IPS-NIHi7 (cell line): ENCODE results near the gene PITPNM2.
"Not testable (repeated sequence)": the region's sequence is repeated elsewhere in the genome, so short reads cannot be mapped to it uniquely, and the experiment has no call there.

Source experiments
- DNase-seq: peaks from one replicate; pipeline ENCODE4 v3.0.0; 2012; ENCODE audit warnings: mixed read lengths; ENCODE audit errors: extremely low spot score

Gene PITPNM2

DNA sequence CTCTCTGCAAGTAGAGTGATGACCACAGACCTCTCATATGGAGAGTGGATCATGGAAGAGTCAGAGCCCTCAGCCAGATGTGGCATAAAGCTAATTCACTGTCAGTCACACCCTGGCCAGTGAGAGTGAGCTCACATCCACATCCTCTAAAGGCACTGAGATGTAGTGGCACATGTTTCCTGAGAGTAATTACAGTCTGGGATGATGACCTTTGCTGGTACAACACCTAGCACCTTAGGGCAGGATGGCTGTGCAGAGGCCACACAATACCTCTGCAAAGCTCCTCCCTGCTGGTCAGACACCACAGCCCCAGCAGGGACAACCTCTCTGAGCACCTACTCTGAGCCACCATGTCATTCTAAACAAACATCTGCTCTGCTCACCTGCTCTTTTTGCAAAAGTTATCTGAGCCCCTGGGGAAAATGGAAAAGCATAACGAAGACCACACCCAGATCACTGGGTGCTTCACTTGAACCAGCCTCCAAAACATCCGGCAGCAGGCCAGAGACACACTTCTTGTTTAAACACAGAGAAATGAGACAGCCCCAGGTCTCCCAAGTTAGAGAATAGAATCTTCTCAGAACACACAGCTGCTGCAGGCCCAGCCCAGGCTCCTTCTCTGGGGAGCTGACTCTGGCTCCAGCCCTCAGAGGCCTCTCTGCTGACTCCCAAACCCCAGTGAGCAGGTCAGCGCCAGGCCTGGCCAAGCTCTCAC is 30.3 kb downstream of the PITPNM2 start:
- DNase-seq, result no peak

- DNase-seq, result no peak
These were observed 31.1 kb downstream of the PITPNM2 start for GRCh38 chr12:123119808-123120207.

- DNase-seq, result no peak
These were observed 32.4 kb downstream of the PITPNM2 start for GRCh38 chr12:123118497-123118896.

DNA sequence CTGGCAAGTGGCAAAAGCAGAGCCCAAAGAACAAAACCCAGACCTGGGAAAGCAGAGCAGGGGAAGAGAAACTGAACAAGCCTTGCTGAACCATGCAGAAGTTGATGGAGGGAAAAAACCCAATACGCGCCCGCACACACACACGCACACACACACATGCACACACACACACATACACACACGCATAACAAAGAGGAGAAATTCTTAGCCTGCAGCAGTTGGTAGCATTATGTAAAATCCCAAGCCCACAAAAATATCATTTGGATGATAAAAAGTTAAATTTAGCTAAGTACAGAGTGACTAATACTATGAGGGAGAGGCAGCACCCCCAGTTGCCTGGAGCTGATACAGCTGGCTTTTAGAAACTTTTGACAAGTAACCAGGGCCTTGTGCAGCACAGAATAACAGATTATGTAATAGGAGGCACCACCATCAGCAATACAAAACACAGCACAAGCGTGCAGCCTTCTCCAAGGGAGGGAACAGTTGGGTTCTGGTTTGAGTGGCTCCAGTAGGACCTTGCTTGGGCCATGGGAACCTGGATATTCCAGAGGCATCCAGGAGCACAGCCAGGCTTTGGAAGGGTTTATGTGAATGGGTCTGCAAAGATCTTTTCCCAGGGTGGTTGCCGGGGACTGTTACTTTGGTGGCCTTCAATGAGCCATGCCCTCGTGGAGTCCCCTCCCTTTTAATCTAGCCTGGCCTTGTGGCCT is 35.3 kb downstream of the PITPNM2 start:
- DNase-seq, result no peak

GRCh38 chr12:123114304-123115083 is 36.4 kb downstream of the PITPNM2 start:
- no peak for DNase-seq

GRCh38 chr12:123113026-123113425 is 37.9 kb downstream of the PITPNM2 start:
- DNase-seq, result no peak

GRCh38 chr12:123111498-123112165 is 39.3 kb downstream of the PITPNM2 start:
- no peak for DNase-seq

- DNase-seq, result no peak
These were observed 41.5 kb downstream of the PITPNM2 start for GRCh38 chr12:123109319-123109772.

GRCh38 chr12:123108682-123109066 is 42.2 kb downstream of the PITPNM2 start:
- DNase-seq, result no peak

- no peak for DNase-seq
These were observed 42.8 kb downstream of the PITPNM2 start for GRCh38 chr12:123107926-123108681.

DNA sequence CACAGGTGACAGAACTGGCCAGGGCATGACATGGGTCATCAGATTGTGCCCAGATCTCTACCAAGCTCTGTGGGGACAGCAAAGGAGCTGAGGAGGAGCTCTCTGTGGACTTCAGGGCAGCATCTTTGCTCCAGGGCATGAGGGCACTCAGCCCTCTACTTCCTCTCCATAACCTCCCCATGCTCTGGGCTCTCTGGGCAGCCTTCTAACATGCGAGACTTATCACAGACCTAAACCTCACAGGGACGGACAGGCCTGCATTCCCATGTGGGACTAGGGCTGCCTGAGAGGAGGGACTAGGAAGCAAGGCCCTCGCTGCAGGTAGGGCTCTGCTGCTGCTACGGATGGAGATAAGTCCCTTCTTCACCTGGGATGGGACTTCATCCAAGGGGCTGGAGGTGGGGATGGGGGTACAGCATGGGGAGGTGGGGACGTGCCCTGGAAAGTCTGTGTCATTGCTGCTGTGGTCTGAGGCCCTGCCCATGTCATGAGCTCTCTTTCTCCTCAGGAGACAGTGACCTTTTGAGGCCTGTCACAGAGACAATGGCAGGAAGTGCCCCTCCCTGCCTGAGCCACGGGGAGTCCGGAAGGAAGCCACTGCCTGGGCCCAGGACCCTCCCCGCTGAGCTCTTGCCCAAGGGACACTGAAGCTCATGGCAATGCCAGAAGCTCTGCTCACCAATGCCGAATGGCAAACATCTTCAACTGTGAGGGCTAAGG is 44.1 kb downstream of the PITPNM2 start:
- no peak for DNase-seq

DNA sequence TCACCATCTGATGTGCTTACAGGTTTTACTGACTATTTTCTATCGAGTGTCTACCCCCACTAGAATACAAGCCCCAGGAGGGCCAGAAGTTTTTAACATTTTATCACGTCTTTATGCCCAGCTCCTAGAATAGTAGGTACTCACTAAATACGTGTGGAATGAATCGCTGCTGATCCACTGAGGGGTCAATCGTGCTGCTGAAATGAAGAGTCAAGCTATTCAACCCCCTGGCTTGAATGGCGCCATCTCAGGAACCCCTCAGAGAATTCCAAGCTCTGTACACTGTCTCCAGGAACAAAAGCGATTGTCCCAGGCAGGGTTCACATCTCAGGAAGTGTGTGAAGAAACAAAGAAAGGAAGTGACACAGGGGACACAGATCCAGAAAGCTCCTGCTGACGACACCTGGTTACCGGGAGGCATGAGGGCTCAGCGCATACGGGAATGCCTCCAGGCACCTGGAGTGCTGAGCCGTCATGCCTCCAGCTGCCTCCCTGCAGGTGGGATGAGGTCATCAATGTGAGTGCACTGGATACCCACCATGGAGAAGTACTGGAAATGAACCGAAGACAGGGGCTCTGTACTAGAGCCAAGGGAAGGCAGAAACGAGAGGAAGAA is 45.6 kb downstream of the PITPNM2 start:
- no peak for DNase-seq

GRCh38 chr12:123104809-123105208 is 46.1 kb downstream of the PITPNM2 start:
- DNase-seq, result no peak

DNA sequence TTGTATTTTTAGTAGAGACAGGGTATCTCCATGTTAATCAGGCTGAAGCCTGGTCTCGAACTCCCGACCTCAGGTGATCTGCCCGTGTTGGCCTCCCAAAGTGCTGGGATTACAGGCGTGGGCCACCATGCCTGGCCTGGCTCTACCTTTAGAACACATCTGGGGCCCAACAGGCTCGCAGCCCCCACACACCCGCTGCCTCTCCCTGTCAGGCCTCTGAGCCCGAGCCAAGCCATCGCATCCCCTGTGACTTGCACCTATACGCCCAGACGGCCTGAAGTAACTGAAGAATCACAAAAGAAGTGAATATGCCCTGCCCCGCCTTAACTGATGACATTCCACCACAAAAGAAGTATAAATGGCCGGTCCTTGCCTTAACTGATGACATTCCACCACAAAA is 46.8 kb downstream of the PITPNM2 start:
- DNase-seq, result not testable (repeated sequence)

DNA sequence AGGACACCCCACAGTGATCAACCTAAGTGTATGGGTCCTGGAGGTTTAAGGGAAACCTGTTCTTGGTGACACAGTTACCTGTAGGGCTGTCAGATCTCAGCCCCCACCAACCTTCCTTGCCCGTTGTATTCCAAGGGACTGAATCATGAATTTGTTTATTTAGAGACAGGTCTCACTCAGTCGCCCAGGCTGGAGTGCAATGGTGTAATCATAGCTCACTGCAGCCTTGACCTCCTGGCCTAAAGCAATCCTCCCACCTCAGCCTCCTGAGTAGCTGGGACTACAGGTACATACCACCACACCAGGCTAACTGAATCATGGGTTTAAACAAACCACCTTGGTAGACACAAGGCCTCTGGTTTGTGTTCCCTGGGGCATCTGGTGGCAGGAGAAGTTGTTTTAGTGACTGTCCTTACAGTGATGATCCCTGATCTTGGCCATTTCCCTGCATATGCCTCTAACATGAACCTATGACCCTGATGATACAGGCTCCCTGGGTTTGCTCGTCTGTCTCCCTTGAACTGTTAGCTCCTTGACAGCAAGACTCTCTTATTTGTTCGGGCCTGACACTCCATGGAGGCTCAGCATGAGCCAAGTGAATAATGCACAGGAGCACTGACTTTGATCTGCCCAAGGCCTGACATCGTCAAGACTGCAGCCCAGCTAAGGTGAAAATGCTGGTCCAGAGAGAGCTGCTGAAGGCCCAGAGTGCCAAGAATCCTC is 47.9 kb downstream of the PITPNM2 start:
- no peak for DNase-seq

DNA sequence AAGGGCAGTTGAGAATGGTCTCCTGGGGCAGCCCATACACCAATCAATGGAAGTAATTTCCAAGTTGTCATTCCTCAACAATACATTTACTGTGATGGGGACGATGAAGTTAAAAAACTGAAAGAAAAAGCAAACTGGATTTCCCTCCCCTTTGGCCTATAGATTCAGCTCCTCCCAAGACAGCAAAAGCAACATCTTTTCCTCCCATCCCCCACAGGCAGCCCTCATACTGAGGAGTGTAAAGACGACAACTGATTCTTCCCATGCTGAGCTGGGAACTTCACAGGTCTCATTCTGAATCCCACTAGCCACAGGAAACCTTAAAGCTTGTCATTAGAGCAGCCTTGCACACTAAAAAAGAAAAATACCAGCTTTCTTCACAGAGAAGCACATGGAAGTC is 48.5 kb downstream of the PITPNM2 start:
- no peak for DNase-seq

- DNase-seq, result no peak
These were observed 49.4 kb downstream of the PITPNM2 start for GRCh38 chr12:123101526-123101925.
